Gastroesophageal sphincter (tissue), 3 donors: ENCODE measurements around the gene JCAD.

ENCODE experiments used
- EP300 ChIP-seq: sonication (generic); formaldehyde crosslinking; IDR thresholded peaks from one replicate; pipeline ENCODE4 v1.6.1; 2017; ENCODE audit warnings: antibody characterized with exemption, mild to moderate bottlenecking
- POLR2A ChIP-seq, 2 donors: fragments of 450-650 bp; IDR thresholded peaks; one replicate each; pipeline ENCODE4 v1.6.1; 2017; ENCODE audit warnings: antibody characterized with exemption in 2 of 2, mild to moderate bottlenecking in 2 of 2, moderate library complexity in 1 of 2
- POLR2AphosphoS5 ChIP-seq: sonication (generic); formaldehyde crosslinking; IDR thresholded peaks from one replicate; pipeline ENCODE4 v1.6.1; 2017; ENCODE audit warnings: antibody characterized with exemption
- TF ChIP-seq, protein P1 (sequence below), 4 experiments: fragments of 200-600 bp in 2 of 4; fragments of 450-650 bp in 2 of 4; sonication (generic) in 1 of 4; IDR thresholded peaks; one replicate each; pipeline ENCODE4 v1.5.1; 2017 to 2019; ENCODE audit warnings: antibody characterized with exemption in 4 of 4, mild to moderate bottlenecking in 2 of 4, moderate library complexity in 2 of 4

GRCh38 chr10:30073767-30074060 lies 14.3 kb upstream of the JCAD start:
- TF ChIP-seq POLR2A (IDR thresholded peaks at IDR 0.05) = no peak
- TF ChIP-seq, protein P1, sequence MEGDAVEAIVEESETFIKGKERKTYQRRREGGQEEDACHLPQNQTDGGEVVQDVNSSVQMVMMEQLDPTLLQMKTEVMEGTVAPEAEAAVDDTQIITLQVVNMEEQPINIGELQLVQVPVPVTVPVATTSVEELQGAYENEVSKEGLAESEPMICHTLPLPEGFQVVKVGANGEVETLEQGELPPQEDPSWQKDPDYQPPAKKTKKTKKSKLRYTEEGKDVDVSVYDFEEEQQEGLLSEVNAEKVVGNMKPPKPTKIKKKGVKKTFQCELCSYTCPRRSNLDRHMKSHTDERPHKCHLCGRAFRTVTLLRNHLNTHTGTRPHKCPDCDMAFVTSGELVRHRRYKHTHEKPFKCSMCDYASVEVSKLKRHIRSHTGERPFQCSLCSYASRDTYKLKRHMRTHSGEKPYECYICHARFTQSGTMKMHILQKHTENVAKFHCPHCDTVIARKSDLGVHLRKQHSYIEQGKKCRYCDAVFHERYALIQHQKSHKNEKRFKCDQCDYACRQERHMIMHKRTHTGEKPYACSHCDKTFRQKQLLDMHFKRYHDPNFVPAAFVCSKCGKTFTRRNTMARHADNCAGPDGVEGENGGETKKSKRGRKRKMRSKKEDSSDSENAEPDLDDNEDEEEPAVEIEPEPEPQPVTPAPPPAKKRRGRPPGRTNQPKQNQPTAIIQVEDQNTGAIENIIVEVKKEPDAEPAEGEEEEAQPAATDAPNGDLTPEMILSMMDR (IDR thresholded peaks at IDR 0.05) = no peak
- no peak for TF ChIP-seq EP300
- no peak for TF ChIP-seq POLR2AphosphoS5
